Neural progenitor cell (in vitro differentiated cells): ENCODE data around the gene NOL6.

Experiments
- CTCF ChIP-seq: fragments of 200-600 bp; sonication (generic); IDR thresholded peaks from 2 replicates; pipeline ENCODE4 v1.5.1; 2017; ENCODE audit warnings: antibody characterized with exemption, mild to moderate bottlenecking
- EZH2 ChIP-seq: fragments of 200-600 bp; sonication (generic); IDR thresholded peaks from 2 replicates; pipeline ENCODE4 v1.6.1; 2017; ENCODE audit warnings: antibody characterized with exemption, mild to moderate bottlenecking, moderate library complexity

- TF ChIP-seq EZH2 (no peak), CTCF (no peak)
These were observed 15.3 kb downstream of the NOL6 start for GRCh38 chr9:33458444-33458843.
